ENCODE measurements around the gene ZCCHC24.

The ZCCHC24 gene

GRCh38 chr10:79374312-79375191 lies 70.9 kb downstream of the ZCCHC24 start:
- H3K36me3 ChIP-seq (ENCODE audit: insufficient read depth, low read length) = no peaks in the 10 kb centered on the region
- H3K4me1 ChIP-seq (ENCODE audit: control insufficient read depth, insufficient read depth, low read length) = peaks cover 13% of the 10 kb centered on the region
- no peaks in the 10 kb centered on the region for H3K9me3 ChIP-seq (replicated peaks; ENCODE audit: low read length)
- H3K27me3 ChIP-seq (ENCODE audit: control insufficient read depth, insufficient read depth, low read length) = no peaks in the 10 kb centered on the region
- H3K4me3 ChIP-seq (ENCODE audit: low read length) = no peak overlapping the region
- H3K4me2 ChIP-seq (ENCODE audit: low read length) = no peak overlapping the region
- no peak overlapping the region for H3K9ac ChIP-seq (ENCODE audit: low read depth, low read length)

DNA sequence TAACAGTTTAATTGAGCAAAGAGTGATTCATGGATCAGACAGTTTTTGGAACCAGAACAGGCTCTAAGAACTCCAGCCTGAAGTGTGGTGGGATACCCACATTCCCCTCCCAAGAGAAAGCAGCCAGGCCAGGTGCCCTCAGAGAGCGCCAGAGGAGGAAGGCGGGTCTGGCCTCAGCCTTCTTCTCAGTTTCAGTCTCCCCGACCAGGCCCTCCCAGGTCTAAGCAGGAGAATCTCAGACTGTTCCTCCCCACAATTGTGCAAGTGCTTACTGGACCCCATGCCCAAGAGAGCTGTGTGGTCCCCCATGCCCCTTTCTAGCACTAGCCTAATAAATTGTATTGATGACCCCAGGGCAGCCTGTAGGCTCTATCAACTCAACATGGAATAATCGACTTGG lies 72.6 kb downstream of the ZCCHC24 start:
- Histone ChIP-seq H3K27me3 (ENCODE audit: control insufficient read depth, insufficient read depth, low read length) (no peaks in the 10 kb centered on the region), H3K4me1 (ENCODE audit: control insufficient read depth, insufficient read depth, low read length) (peaks cover 11% of the 10 kb centered on the region), H3K4me3 (ENCODE audit: low read length) (no peak overlapping the region), H3K36me3 (ENCODE audit: insufficient read depth, low read length) (no peaks in the 10 kb centered on the region), H3K4me2 (ENCODE audit: low read length) (no peak overlapping the region), H3K9ac (ENCODE audit: low read depth, low read length) (no peak overlapping the region), H3K9me3 (replicated peaks; ENCODE audit: low read length) (no peaks in the 10 kb centered on the region)

GRCh38 chr10:79367426-79368189 lies 77.8 kb downstream of the ZCCHC24 start:
- Histone ChIP-seq H3K4me2 (ENCODE audit: low read length) (peak overlapping the region; percentile 22), H3K27me3 (ENCODE audit: control insufficient read depth, insufficient read depth, low read length) (no peaks in the 10 kb centered on the region), H3K9ac (ENCODE audit: low read depth, low read length) (no peak overlapping the region), H3K36me3 (ENCODE audit: insufficient read depth, low read length) (no peaks in the 10 kb centered on the region), H3K4me1 (ENCODE audit: control insufficient read depth, insufficient read depth, low read length) (peaks cover 15% of the 10 kb centered on the region), H3K9me3 (replicated peaks; ENCODE audit: low read length) (no peaks in the 10 kb centered on the region), H3K4me3 (ENCODE audit: low read length) (no peak overlapping the region)

GRCh38 chr10:79361726-79362397 lies 83.6 kb downstream of the ZCCHC24 start:
- H3K4me3 ChIP-seq (ENCODE audit: low read length) = no peak overlapping the region
- no peaks in the 10 kb centered on the region for H3K9me3 ChIP-seq (replicated peaks; ENCODE audit: low read length)
- H3K36me3 ChIP-seq (ENCODE audit: insufficient read depth, low read length) = no peaks in the 10 kb centered on the region
- H3K4me2 ChIP-seq (ENCODE audit: low read length) = no peak overlapping the region
- H3K27me3 ChIP-seq (ENCODE audit: control insufficient read depth, insufficient read depth, low read length) = no peaks in the 10 kb centered on the region
- H3K4me1 ChIP-seq (ENCODE audit: control insufficient read depth, insufficient read depth, low read length) = peaks cover 4% of the 10 kb centered on the region
- no peak overlapping the region for H3K9ac ChIP-seq (ENCODE audit: low read depth, low read length)

DNA sequence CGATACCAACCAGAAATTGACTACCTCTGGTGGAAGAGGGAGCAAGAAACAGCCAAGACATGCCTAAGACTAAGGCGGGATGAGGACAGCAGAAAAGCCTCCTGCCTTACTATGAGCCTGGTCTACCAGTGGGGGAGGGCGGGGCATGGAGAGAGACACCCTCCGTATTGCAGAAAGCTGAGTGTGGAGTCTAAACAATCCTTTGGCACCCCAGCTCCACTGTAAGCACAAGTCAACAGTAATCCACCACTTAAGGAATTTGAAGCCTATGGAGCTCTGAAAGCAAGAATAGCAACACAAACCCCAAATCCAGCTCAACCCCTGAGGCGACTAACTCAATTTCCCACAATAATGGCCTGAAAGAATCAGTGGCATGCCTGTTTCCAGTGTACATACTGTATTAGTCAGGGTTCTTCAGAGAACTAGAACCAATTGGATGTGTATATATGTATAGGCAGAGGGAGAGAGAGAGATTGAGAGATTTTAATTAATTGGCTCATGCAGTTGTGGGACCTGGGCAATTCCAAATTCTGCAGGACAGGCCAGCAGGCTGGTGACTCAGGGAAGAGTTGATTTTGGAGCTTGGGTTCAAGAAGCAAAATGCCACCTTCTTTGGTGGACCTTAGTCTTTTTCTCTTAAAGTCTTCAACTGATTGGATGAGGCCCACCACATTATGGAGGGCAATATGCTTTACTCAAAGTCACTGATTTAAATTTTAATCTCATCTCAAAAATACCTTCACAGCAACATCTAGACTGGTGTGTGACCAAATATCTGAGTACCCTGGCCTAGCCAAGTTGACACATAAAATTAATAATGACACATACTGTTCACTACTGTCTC lies 84.7 kb downstream of the ZCCHC24 start:
- no peaks in the 10 kb centered on the region for H3K9me3 ChIP-seq (replicated peaks; ENCODE audit: low read length)
- no peaks in the 10 kb centered on the region for H3K4me1 ChIP-seq (ENCODE audit: control insufficient read depth, insufficient read depth, low read length)
- H3K4me3 ChIP-seq (ENCODE audit: low read length) = no peak overlapping the region
- H3K36me3 ChIP-seq (ENCODE audit: insufficient read depth, low read length) = peaks cover under 1% of the 10 kb centered on the region
- H3K27me3 ChIP-seq (ENCODE audit: control insufficient read depth, insufficient read depth, low read length) = no peaks in the 10 kb centered on the region
- no peak overlapping the region for H3K9ac ChIP-seq (ENCODE audit: low read depth, low read length)
- H3K4me2 ChIP-seq (ENCODE audit: low read length) = no peak overlapping the region

- no peak overlapping the region for H3K4me3 ChIP-seq (ENCODE audit: low read length)
- H3K27me3 ChIP-seq (ENCODE audit: control insufficient read depth, insufficient read depth, low read length) = no peaks in the 10 kb centered on the region
- H3K4me2 ChIP-seq (ENCODE audit: low read length) = no peak overlapping the region
- no peaks in the 10 kb centered on the region for H3K9me3 ChIP-seq (replicated peaks; ENCODE audit: low read length)
- no peak overlapping the region for H3K9ac ChIP-seq (ENCODE audit: low read depth, low read length)
- no peaks in the 10 kb centered on the region for H3K4me1 ChIP-seq (ENCODE audit: control insufficient read depth, insufficient read depth, low read length)
- peaks cover 7% of the 10 kb centered on the region for H3K36me3 ChIP-seq (ENCODE audit: insufficient read depth, low read length)
These were observed 85.5 kb downstream of the ZCCHC24 start for GRCh38 chr10:79359816-79360498.

DNA sequence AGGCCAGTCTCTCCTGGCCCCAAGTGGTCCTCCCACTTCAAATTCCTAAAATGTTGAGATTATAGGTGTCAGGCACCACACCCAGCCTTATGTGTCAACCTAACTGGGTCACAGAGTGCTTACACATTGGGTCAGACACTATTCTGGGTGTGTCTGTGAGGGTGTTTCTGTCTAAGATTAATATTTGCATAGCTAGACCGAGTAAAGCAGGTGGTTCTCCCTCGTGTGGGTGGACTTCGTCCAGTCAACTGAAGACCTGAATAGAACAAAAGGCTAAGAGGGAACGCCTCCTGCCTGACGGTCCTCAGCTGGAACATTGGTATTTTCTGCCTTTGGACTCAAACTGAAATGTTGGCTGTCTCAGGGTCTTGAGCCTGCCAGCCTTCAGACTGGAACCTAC lies 86.6 kb downstream of the ZCCHC24 start:
- Histone ChIP-seq H3K36me3 (ENCODE audit: insufficient read depth, low read length) (peaks cover 19% of the 10 kb centered on the region), H3K9ac (ENCODE audit: low read depth, low read length) (no peak overlapping the region), H3K27me3 (ENCODE audit: control insufficient read depth, insufficient read depth, low read length) (no peaks in the 10 kb centered on the region), H3K9me3 (replicated peaks; ENCODE audit: low read length) (no peaks in the 10 kb centered on the region), H3K4me1 (ENCODE audit: control insufficient read depth, insufficient read depth, low read length) (no peaks in the 10 kb centered on the region), H3K4me2 (ENCODE audit: low read length) (no peak overlapping the region), H3K4me3 (ENCODE audit: low read length) (no peak overlapping the region)

DNA sequence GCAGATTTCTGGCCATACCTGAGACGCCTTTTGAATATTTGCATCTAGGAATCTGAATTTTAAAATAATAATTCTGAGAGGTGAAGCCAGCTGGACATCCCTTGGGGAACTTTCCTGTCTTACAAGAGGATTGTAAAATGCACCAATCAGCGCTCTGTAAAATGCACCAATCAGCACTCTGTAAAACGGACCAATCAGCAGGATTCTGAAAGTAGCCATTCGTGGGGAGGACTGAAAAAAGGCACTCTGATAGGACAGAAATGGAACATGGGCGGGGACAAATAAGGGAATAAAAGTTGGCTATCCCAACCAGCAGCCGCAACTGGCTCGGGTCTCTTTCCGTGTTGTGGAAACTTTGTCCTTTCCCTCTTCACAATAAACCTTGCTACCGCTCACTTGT lies 88.2 kb downstream of the ZCCHC24 start:
- H3K9ac ChIP-seq (ENCODE audit: low read depth, low read length) = no peak overlapping the region
- H3K9me3 ChIP-seq (replicated peaks; ENCODE audit: low read length) = no peaks in the 10 kb centered on the region
- no peaks in the 10 kb centered on the region for H3K27me3 ChIP-seq (ENCODE audit: control insufficient read depth, insufficient read depth, low read length)
- no peak overlapping the region for H3K4me2 ChIP-seq (ENCODE audit: low read length)
- peaks cover 35% of the 10 kb centered on the region for H3K36me3 ChIP-seq (ENCODE audit: insufficient read depth, low read length)
- H3K4me1 ChIP-seq (ENCODE audit: control insufficient read depth, insufficient read depth, low read length) = no peaks in the 10 kb centered on the region
- H3K4me3 ChIP-seq (ENCODE audit: low read length) = no peak overlapping the region

- Histone ChIP-seq H3K4me1 (ENCODE audit: control insufficient read depth, insufficient read depth, low read length) (no peaks in the 10 kb centered on the region), H3K4me3 (ENCODE audit: low read length) (no peak overlapping the region), H3K36me3 (ENCODE audit: insufficient read depth, low read length) (peaks cover 45% of the 10 kb centered on the region), H3K9me3 (replicated peaks; ENCODE audit: low read length) (no peaks in the 10 kb centered on the region), H3K9ac (ENCODE audit: low read depth, low read length) (no peak overlapping the region), H3K4me2 (ENCODE audit: low read length) (no peak overlapping the region), H3K27me3 (ENCODE audit: control insufficient read depth, insufficient read depth, low read length) (no peaks in the 10 kb centered on the region)
These were observed 89.3 kb downstream of the ZCCHC24 start for GRCh38 chr10:79356104-79356503.

DNA sequence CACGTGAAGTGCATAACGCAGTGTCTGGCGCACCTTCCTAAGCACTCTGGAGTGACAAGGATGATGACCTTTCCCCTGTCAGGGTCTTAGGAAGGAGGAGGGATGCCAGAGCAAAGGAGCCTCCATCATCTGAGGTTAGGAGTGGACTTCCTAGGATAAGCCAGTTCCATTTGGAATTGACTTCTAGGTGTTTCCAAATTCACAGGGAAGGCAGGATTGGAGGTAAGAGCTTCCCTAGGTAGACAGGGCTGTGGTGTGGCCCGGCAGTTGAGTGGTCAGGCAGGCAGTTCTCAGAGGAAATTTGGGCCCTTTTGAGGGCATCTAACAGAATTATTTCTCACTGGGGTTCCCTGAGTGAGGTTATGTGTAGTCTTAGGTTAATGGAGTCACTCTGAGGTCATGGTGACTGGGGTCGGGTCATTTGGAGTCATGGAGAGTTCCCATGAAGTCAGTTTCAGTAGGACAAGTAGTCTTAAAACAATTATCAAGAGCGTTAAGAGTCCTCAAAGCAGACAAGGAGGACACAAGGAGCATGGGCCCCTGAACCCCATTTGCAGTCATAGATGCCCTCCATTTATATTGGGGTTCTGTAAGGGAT lies 89.9 kb downstream of the ZCCHC24 start:
- Histone ChIP-seq H3K27me3 (ENCODE audit: control insufficient read depth, insufficient read depth, low read length) (no peaks in the 10 kb centered on the region), H3K9ac (ENCODE audit: low read depth, low read length) (no peak overlapping the region), H3K4me1 (ENCODE audit: control insufficient read depth, insufficient read depth, low read length) (no peaks in the 10 kb centered on the region), H3K9me3 (replicated peaks; ENCODE audit: low read length) (no peaks in the 10 kb centered on the region), H3K36me3 (ENCODE audit: insufficient read depth, low read length) (peaks cover 50% of the 10 kb centered on the region), H3K4me3 (ENCODE audit: low read length) (no peak overlapping the region), H3K4me2 (ENCODE audit: low read length) (no peak overlapping the region)
